SJSA1 (cell line): ENCODE results near the gene CCT6B. TPM values are rescaled to one million over a fixed set of nuclear protein-coding genes. Genes with fewer than 3 reads are reported as not detected.
"Not testable (repeated sequence)": the region's sequence is repeated elsewhere in the genome, so short reads cannot be mapped to it uniquely, and the experiment has no call there.

Experiments used
- DNase-seq, 2 experiments: peaks; one replicate each; pipeline ENCODE4 v3.0.0-alpha.2; 2015 to 2020; ENCODE audit warnings: low spot score in 2 of 2, low read depth in 1 of 2
- H3K27ac ChIP-seq: fragments of 250-450 bp; sonication (Bioruptor Pico); 2 replicates; pipeline ENCODE4 v1.5.1; 2020; ENCODE audit warnings: mild to moderate bottlenecking, moderate library complexity
- H3K27me3 ChIP-seq: fragments of 250-450 bp; sonication (Bioruptor Pico); replicated peaks from 2 replicates; pipeline ENCODE4 v1.5.1; 2020; ENCODE audit warnings: mild to moderate bottlenecking, moderate library complexity
- H3K36me3 ChIP-seq: fragments of 250-450 bp; sonication (Bioruptor Pico); 2 replicates; pipeline ENCODE4 v1.5.1; 2020; ENCODE audit warnings: mild to moderate bottlenecking
- H3K4me1 ChIP-seq: fragments of 250-450 bp; sonication (Bioruptor Pico); replicated peaks from 2 replicates; pipeline ENCODE4 v1.6.1; 2021; ENCODE audit warnings: mild to moderate bottlenecking
- H3K4me3 ChIP-seq: fragments of 250-450 bp; sonication (Bioruptor Pico); 2 replicates; pipeline ENCODE4 v1.5.1; 2020; ENCODE audit warnings: mild to moderate bottlenecking
- H3K9me3 ChIP-seq: fragments of 250-450 bp; sonication (Bioruptor Pico); replicated peaks from 2 replicates; pipeline ENCODE4 v1.5.1; 2020; ENCODE audit warnings: mild to moderate bottlenecking
- total RNA-seq: library from RNA; depleted of rRNA; stranded (reverse); fragments of >200 nt; shearing (Covaris generic); gene quantifications from 2 replicates; pipeline ENCODE4 v1.2.3, GENCODE V29; 2014

CCT6B gene
- total RNA-seq, 1 experiment from 2014 or later = 0.84 TPM

- not testable (repeated sequence) for H3K4me3 ChIP-seq, H3K27ac ChIP-seq, H3K36me3 ChIP-seq, H3K27me3 ChIP-seq, H3K9me3 ChIP-seq, DNase-seq, H3K4me1 ChIP-seq
These were observed 10.5 kb downstream of the CCT6B start for GRCh38 chr17:34950780-34951179.

- H3K36me3 ChIP-seq = no peaks in the 10 kb centered on the region
- no peak overlapping the region for H3K27ac ChIP-seq
- no peak overlapping the region for H3K4me3 ChIP-seq
- no peak for DNase-seq
- no peaks in the 10 kb centered on the region for H3K9me3 ChIP-seq
- H3K27me3 ChIP-seq = no peaks in the 10 kb centered on the region
- no peaks in the 10 kb centered on the region for H3K4me1 ChIP-seq
These were observed 31.0 kb downstream of the CCT6B start for GRCh38 chr17:34930283-34930682.

GRCh38 chr17:34926661-34927060 lies 34.6 kb downstream of the CCT6B start:
- Histone ChIP-seq H3K9me3 (no peaks in the 10 kb centered on the region), H3K4me1 (no peaks in the 10 kb centered on the region), H3K4me3 (no peak overlapping the region), H3K27ac (no peak overlapping the region), H3K36me3 (no peaks in the 10 kb centered on the region), H3K27me3 (no peaks in the 10 kb centered on the region)
- DNase-seq = no peak

- Histone ChIP-seq H3K27ac (no peak overlapping the region), H3K4me1 (no peaks in the 10 kb centered on the region), H3K36me3 (no peaks in the 10 kb centered on the region), H3K27me3 (no peaks in the 10 kb centered on the region), H3K9me3 (no peaks in the 10 kb centered on the region), H3K4me3 (no peak overlapping the region)
- DNase-seq = no peak
These were observed 40.6 kb downstream of the CCT6B start for GRCh38 chr17:34920676-34921075.

GRCh38 chr17:34917381-34917780 lies 43.9 kb downstream of the CCT6B start:
- Histone ChIP-seq H3K27me3 (no peaks in the 10 kb centered on the region), H3K4me1 (no peaks in the 10 kb centered on the region), H3K4me3 (no peak overlapping the region), H3K36me3 (no peaks in the 10 kb centered on the region), H3K27ac (no peak overlapping the region), H3K9me3 (no peaks in the 10 kb centered on the region; the same call in 1 of the 2 replicates)
- DNase-seq = no peak

- no peak overlapping the region for H3K4me3 ChIP-seq
- H3K4me1 ChIP-seq = no peaks in the 10 kb centered on the region
- H3K27ac ChIP-seq = no peak overlapping the region
- no peaks in the 10 kb centered on the region; the same call in 1 of the 2 replicates for H3K9me3 ChIP-seq
- no peak for DNase-seq
- H3K36me3 ChIP-seq = no peaks in the 10 kb centered on the region
- H3K27me3 ChIP-seq = no peaks in the 10 kb centered on the region
These were observed 45.1 kb downstream of the CCT6B start for GRCh38 chr17:34916120-34916519.

- Histone ChIP-seq H3K9me3 (no peaks in the 10 kb centered on the region; the same call in 1 of the 2 replicates), H3K4me3 (no peak overlapping the region), H3K27me3 (no peaks in the 10 kb centered on the region), H3K36me3 (no peaks in the 10 kb centered on the region), H3K4me1 (no peaks in the 10 kb centered on the region), H3K27ac (no peak overlapping the region)
- DNase-seq = no peak
These were observed 48.3 kb downstream of the CCT6B start for GRCh38 chr17:34913001-34913400.

- Histone ChIP-seq H3K9me3 (no peaks in the 10 kb centered on the region), H3K27me3 (peaks cover 4% of the 10 kb centered on the region; the same call in 1 of the 2 replicates), H3K27ac (no peak overlapping the region), H3K4me1 (no peaks in the 10 kb centered on the region), H3K4me3 (no peak overlapping the region), H3K36me3 (no peaks in the 10 kb centered on the region)
- no peak for DNase-seq
These were observed 52.2 kb downstream of the CCT6B start for GRCh38 chr17:34909040-34909439.

GRCh38 chr17:34902831-34903547 lies 58.3 kb downstream of the CCT6B start:
- no peaks in the 10 kb centered on the region for H3K9me3 ChIP-seq
- no peak overlapping the region for H3K27ac ChIP-seq
- DNase-seq = no peak
- peaks cover 9% of the 10 kb centered on the region; the same call in 1 of the 2 replicates for H3K27me3 ChIP-seq
- H3K4me3 ChIP-seq = no peak overlapping the region
- H3K4me1 ChIP-seq = no peaks in the 10 kb centered on the region
- H3K36me3 ChIP-seq = no peaks in the 10 kb centered on the region

- Histone ChIP-seq H3K4me1 (no peaks in the 10 kb centered on the region), H3K36me3 (no peaks in the 10 kb centered on the region), H3K27me3 (peaks cover 7% of the 10 kb centered on the region; the same call in 1 of the 2 replicates), H3K9me3 (no peaks in the 10 kb centered on the region), H3K4me3 (no peak overlapping the region), H3K27ac (no peak overlapping the region)
- no peak for DNase-seq
These were observed 61.5 kb downstream of the CCT6B start for GRCh38 chr17:34899643-34900291.

GRCh38 chr17:34895383-34895782 lies 65.9 kb downstream of the CCT6B start:
- Histone ChIP-seq H3K36me3 (no peaks in the 10 kb centered on the region), H3K4me1 (no peaks in the 10 kb centered on the region), H3K27ac (no peak overlapping the region), H3K27me3 (peaks cover 12% of the 10 kb centered on the region; the same call in 1 of the 2 replicates), H3K9me3 (no peaks in the 10 kb centered on the region), H3K4me3 (no peak overlapping the region)
- DNase-seq = no peak

GRCh38 chr17:34894964-34895363 lies 66.3 kb downstream of the CCT6B start:
- no peaks in the 10 kb centered on the region for H3K4me1 ChIP-seq
- no peak overlapping the region for H3K4me3 ChIP-seq
- no peaks in the 10 kb centered on the region for H3K36me3 ChIP-seq
- no peaks in the 10 kb centered on the region for H3K9me3 ChIP-seq
- H3K27ac ChIP-seq = no peak overlapping the region
- no peak for DNase-seq
- peaks cover 12% of the 10 kb centered on the region; the same call in 1 of the 2 replicates for H3K27me3 ChIP-seq

GRCh38 chr17:34892461-34893249 lies 68.6 kb downstream of the CCT6B start:
- H3K4me3 ChIP-seq = no peak overlapping the region
- no peaks in the 10 kb centered on the region for H3K9me3 ChIP-seq
- no peak overlapping the region for H3K27ac ChIP-seq
- peaks cover 7% of the 10 kb centered on the region; the same call in 1 of the 2 replicates for H3K27me3 ChIP-seq
- no peaks in the 10 kb centered on the region for H3K4me1 ChIP-seq
- no peaks in the 10 kb centered on the region for H3K36me3 ChIP-seq
- no peak for DNase-seq

- DNase-seq = no peak
- H3K9me3 ChIP-seq = no peaks in the 10 kb centered on the region
These were observed 74.4 kb downstream of the CCT6B start for GRCh38 chr17:34886831-34887230.

More at GRCh38 chr17:34886831-34887230, 74.4 kb downstream of the CCT6B start:
- H3K27ac ChIP-seq = no peak overlapping the region
- no peaks in the 10 kb centered on the region for H3K36me3 ChIP-seq
- peaks cover under 1% of the 10 kb centered on the region for H3K27me3 ChIP-seq
- H3K4me3 ChIP-seq = no peak overlapping the region
- H3K4me1 ChIP-seq = no peaks in the 10 kb centered on the region
